GM21737 (cell line): ENCODE results near the gene RPS6KB1.
A peak's percentile ranks its signal among the peaks of the same experiment; 100 is the strongest.
"Not testable (repeated sequence)": the region's sequence is repeated elsewhere in the genome, so short reads cannot be mapped to it uniquely, and the experiment has no call there.

ENCODE experiments used
- ATAC-seq: cut with Tn5 transposase; IDR thresholded peaks from one replicate; pipeline ENCODE4 v1.9.1; 2021; ENCODE audit warnings: mild to moderate bottlenecking, moderate library complexity; ENCODE audit not compliant: unreplicated experiment

RPS6KB1 gene

DNA sequence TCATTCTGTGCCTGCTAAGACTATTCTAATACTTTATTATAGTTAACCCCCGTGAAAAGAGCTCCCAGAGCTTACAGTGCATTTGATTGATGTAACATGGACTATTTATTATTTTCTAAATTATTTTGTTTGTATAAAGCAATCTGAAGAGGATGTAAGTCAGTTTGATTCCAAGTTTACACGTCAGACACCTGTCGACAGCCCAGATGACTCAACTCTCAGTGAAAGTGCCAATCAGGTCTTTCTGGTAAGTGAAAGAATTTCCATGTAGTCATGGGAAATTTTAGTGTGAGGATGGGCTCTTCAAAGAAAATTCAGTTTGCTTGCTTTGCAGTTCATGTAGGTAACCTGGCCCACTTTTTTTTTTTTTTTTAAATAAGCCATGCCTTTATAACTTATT, 47.8 kb downstream of the RPS6KB1 start:
- not testable (repeated sequence) for ATAC-seq

DNA sequence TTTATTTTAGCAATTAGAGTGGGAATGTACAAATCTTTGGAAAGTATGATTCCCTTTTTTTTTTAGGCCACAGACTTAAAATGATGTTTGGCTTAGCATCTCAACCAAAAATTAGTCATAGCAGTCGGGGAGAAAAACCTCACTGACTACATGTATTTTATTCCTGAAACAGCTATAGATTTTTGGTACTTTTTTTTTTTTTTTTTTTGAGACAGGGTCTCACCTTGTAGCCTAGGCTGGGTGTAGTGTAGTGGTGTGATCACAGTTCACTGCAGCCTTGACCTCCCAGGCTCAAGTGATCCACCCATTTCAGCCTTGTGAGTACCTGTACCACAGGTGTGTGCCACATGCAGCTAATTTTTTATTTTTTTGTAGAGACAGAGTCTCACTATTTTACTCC, 48.2 kb downstream of the RPS6KB1 start:
- ATAC-seq: no peak

- ATAC-seq: not testable (repeated sequence)
Observed at GRCh38 chr17:59946433-59946832, 53.5 kb downstream of the RPS6KB1 start.

- ATAC-seq: not testable (repeated sequence)
Observed at GRCh38 chr17:59947310-59947709, 54.4 kb downstream of the RPS6KB1 start.

DNA sequence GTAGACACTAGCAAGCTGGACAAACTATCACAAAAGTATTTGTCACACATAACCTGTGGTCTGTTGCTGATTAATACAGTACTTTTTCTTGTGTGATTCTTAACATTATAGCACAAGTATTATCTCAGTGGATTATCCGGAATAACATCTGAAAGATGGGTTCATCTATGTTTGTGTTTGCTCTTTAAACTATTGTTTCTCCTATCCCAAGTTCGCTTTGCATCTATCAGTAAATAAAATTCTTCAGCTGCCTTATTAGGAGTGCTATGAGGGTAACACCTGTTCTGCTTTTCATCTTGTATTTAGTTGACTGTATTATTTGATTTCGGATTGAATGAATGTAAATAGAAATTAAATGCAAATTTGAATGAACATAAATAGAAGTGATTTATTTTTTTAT, 57.1 kb downstream of the RPS6KB1 start:
- no peak for ATAC-seq

DNA sequence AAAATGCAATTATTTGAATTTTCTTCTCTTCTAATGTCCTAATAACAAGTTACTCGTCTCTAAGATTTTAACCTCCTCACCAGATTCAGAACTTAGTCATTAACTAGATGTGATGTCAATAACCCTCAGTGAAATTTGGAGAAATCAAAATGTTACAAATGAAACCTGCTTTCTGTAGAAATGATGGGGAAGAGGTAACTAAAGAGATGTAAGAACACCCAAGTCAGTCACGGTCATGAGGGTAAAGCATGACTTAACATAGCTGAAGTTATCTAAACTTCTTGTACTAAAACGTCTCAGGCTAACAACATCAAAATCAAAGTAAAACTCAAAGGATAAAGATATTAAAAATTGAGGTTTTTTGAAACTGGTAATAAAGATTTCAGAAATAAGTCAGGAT, 61.9 kb downstream of the RPS6KB1 start:
- no peak for ATAC-seq

- ATAC-seq: not testable (repeated sequence)
Observed at GRCh38 chr17:59959574-59959973, 66.7 kb downstream of the RPS6KB1 start.

DNA sequence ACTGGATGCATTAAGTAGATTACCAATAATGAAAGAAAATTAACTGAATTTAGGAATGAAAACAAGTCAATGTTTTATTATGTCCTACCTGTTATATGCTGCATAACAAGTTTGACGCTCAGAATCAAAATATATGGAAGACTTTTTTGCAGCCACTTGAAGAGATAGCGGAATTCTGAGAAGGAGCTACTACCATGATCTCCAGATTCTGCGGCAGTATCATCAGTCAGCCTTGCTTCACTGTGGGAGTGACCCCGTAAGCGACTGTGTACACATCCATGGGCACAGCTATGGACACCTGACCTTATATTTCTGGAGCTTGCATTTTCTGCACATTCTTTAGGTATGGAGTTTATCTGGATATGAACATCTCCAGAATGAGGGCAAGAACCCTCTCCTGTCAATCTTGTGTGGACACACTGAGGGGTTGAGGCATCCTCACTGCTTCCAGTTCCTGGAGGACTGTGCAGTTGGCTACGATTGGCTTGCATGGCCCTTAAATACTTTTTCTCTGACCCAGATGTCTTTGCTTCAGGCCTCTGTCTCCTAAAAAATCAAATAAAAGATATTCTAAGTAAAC, 69.9 kb downstream of the RPS6KB1 start:
- ATAC-seq: no peak

GRCh38 chr17:59963738-59964481, 71.0 kb downstream of the RPS6KB1 start:
- ATAC-seq: peak; percentile 38

GRCh38 chr17:59964482-59965328, 71.8 kb downstream of the RPS6KB1 start, which contains the start of gene RNFT1:
Gene RNFT1, minus strand, starts transcription at chr17:59964740. Its CDS starts 77 bp downstream, at chr17:59964663.
- peak; percentile 88 for ATAC-seq

DNA sequence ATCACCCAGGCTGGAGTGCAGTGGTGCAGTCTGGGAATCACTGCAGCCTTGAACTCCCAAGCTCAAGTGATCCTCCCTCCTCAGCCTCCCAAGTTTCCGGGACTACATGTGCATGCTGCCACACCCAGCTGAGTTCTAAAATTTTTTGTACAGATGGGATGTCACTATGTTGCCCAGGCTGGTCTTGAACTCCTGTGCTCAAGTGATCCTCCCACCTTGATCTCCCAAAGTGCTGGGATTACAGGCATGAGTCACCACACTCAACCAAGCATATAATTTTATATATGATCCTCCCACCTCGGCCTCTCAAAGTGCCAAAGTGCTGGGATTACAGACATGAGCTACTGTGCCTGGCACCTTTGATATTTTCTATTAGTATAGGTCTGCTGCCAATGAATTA, 78.8 kb downstream of the RPS6KB1 start:
- ATAC-seq: not testable (repeated sequence)

GRCh38 chr17:59972778-59973177, 79.9 kb downstream of the RPS6KB1 start:
- no peak for ATAC-seq

DNA sequence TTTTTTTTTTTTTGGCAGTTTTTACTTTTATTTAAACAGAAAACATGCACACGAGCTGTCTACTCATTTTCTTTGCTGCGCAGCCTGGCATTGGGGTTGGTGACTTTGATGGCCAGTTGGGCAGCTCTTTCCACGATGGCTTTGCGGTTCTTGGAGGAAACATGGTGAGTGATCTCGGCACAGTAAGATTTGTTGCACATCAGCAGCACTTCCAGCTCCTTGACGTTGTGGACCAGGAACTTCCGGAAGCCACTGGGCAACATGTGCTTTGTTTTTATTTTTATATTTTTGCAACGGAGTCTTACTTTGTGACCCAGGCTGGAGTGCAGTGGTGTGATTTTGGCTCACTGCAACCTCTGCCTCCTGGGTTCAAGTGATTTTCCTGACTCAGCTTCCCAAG, 80.6 kb downstream of the RPS6KB1 start:
- ATAC-seq: not testable (repeated sequence)

DNA sequence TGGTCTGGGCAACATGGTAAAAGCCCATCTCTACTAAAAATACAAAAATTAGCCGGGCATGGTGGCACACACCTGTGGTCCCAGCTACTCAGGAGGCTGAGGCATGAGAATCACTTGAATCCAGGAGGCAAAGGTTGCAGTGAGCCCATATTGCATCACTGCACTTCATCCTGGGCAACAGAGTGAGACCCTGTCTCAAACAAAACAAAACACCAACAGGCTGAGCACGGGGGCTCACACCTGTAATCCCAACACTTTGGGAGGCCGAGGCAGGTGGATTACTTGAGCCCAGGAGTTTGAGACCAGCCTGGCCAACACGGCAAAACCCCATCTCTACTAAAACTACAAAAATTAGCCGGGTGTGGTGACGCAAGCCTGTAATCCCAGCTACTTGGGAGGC, 82.2 kb downstream of the RPS6KB1 start:
- not testable (repeated sequence) for ATAC-seq

DNA sequence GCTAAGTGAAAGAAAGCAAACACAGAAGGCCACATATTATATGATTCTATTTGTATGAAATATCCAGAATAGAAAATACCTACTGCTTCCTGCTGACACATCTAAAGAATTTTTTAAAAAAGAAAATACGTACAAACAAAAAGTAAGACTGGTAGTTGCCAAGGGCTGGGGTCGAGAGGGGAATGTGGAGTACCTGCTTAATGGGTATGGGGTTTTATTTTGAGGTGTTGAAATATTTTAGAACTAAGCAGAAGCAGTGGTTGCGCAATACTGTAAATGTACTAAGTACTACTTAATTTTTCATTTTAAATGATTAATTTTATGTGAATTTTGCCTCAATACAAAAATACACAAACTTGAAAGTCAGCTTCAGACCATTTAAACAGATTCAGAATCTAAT, 103.7 kb downstream of the RPS6KB1 start:
- not testable (repeated sequence) for ATAC-seq
